ENCODE measurements around the gene FAM234A.

The FAM234A gene

GRCh38 chr16:305916-306626 lies 71.5 kb downstream of the FAM234A start:
- no peak for DNase-seq

DNA sequence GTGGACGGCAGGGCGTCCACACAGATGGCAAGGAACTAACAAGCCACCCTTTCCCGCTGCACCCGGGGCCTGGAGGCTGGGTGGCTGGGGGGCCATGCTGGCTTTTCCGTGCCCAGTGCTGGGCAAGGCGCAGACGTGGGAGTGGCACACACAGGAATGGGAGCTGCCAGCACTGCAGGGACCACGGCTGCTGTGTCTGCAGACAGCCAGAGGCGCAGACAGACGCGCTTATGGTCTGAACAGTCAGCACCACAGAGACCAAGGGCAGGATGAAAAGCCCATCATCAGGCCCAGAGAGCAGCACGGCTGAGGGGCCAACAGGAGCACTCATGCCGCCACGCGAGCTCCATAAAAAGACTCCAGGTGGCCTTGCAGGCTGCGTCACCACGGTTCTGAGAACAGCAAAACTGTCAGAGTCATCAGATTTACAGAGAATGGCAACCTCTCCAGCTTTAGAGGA lies 72.3 kb downstream of the FAM234A start:
- no peak for DNase-seq

DNA sequence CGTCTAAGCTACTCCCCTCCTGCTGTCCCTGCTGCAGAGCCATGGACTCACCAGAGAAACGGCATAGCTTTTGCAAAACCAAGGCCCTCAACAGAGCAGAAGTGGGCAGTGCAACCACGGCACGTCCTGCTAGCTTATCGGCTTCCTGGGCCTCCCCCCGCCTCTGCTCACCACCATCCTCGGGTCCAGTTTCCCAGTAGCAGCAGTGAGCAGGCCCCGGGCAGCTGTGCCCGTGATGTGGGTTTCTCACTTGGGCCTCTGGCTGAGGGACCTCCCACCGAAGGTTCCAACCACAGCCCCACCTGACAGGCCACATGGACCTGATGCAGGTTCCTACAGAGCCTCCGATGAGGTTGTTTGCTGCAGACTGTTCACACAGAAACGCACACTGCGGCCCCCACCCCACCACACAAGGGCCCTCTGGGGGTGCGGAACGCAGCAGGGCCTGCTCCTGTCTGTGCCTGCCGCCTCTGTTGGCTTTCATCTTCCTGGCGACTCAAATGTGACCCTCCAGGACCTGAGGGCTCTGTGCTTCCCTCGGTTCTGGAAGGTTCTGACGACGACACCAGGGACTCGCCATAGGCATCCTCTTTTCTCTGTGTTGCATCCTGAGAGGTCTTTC lies 73.2 kb downstream of the FAM234A start:
- no peak for DNase-seq

- no peak for DNase-seq
Observed at GRCh38 chr16:309476-309875, 74.9 kb downstream of the FAM234A start.

- DNase-seq, result no peak
Observed at GRCh38 chr16:311725-312124, 77.1 kb downstream of the FAM234A start.

DNA sequence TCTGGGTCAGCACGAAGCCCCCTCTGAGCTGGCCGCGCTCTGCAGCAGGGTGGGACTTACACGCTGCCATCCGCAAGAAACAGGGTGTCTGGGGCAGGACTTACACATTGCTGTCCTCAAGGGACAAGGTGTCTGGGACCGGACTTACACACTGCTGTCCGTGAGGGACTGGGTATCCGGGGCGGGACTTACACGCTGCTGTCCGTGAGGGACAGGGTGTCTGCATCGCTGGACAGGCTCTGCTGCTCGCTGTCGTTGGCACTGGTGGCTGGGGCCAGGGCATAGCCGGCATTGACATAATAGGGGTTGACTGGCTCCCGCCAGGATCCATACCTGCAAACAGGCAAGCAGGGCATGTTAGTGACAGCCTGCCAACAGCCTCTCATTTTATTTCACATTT lies 79.7 kb downstream of the FAM234A start:
- DNase-seq, result no peak

DNA sequence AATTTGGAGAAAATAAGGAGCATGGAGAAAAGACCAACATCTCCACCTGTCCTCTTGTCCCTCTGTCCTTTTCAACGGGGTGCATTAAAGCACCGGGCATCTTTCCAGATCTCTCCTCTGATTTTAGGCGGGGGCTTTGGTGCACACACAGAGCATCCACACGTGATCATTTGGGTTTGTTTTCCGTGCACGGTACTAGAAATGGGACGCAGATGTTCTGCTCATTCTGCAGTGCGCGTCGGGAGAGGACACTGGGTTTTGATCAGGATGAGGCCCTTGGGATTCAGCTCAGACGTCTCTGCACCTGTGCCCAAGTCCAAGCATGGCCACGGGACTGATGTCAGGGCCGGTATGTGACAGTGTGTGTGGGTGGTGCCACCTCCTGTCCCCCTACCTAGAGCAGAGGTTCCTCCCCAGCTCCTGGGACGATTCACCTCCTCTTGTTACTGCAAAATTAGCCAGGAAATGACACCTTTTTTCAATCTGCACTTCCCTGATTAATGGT lies 80.2 kb downstream of the FAM234A start:
- no peak for DNase-seq

Data from NCI-H510A treated with DMSO at 0.1 percent for 48 hours (cell line).